NCI-H748 (cell line): ENCODE measurements around the gene TECPR2.
"Not testable (repeated sequence)": the region's sequence is repeated elsewhere in the genome, so short reads cannot be mapped to it uniquely, and the experiment has no call there.

ENCODE experiments used
- DNase-seq: peaks from one replicate; lab custom pipeline; 2025; ENCODE audit not compliant: unreplicated experiment; lab: John Stamatoyannopoulos, UW

TECPR2 gene

DNA sequence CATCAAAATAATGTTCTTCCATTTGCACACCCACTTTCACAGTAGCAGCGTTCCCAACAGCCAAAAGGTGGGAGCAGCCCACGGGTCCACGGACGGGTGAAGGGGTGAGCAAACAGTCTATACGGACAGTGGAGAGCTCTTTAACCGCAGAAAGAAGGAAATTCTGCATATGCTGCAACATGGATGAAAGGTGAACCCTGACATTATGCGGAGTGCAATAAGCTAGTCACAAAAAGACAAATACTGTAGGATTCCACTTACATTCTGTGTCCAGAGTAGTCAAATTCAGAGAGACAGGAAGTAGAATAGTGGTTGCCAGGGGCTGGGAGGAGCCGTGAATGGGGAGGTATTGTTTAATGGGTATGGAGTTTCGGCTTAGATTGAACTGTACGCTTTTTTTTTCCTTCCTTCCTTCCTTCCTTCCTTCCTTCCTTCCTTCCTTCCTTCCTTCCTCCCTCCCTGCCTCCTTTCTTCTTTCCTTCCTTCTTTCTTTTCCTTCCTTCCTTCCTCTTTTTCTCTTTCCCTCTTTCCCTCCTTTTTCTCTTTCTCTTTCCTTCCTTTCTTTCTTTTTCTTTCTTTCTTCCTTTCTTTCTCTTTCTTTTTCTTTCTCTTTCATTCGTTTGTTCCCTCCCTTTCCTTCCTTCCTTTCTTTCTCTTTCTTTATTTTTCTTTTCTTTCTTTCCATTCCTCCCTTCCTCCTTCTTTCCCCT is 162.6 kb downstream of the TECPR2 start:
- peak; percentile 68 for DNase-seq

DNA sequence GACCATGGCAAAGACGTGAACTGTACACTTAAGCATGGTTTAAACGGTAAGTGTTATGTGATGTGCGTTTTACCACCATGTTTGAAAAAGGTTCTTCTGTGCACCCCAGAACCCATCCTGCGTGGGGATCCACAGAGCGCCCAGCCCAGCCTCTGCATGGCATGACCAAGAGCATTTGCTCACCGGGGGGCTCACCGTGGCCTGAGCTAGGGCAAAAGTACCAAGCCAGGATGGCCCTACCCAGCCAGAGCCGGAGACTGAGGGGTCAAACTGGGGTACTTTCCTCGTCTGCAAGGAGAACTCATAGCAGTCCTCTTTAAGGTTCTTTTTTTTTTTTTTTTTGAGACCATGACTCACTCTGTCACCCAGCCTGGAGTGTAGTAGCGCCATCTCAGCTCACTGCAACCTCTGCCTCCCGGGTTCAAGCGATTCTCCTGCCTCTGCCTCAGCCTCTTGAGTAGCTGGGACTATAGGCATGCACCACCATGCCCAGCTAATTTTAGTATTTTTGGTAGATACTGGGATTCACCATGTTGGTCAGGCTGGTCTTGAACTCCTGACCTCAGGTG is 163.3 kb downstream of the TECPR2 start:
- DNase-seq: no peak

DNA sequence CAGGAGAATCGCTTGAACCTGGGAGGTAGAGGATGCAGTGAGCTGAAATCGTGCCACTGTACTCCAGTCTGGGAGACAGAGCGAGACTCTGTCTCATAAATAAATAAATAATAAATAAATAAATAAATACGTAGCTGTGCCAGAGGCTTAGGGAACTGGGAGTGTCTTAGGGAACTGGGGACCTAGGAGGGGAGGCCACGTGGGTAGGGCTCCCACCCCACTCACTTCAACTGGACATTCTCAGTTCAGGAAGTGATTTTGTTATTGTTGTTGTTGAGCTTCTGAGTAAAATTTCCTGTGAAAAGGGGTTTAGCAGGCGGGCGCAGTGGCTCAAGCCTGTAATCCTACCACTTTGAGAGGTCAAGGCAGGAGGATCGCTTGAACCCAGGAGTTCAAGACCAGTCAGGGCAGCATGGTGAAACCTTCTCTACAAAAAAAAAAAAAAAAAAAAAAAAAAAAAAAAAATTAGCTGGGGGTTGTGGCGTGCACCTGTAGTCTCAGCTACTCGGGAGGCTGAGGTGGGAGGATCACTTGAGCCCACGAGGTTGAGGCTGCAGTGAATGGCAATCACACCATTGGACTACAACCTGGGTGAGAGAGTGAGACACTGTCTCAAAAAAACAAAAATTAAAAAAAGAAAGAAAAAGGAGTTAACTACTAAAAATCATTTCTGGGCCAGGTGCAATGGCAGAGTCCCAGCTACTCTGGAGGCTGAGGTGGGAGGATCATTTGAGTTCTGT is 165.9 kb downstream of the TECPR2 start:
- no peak for DNase-seq

DNA sequence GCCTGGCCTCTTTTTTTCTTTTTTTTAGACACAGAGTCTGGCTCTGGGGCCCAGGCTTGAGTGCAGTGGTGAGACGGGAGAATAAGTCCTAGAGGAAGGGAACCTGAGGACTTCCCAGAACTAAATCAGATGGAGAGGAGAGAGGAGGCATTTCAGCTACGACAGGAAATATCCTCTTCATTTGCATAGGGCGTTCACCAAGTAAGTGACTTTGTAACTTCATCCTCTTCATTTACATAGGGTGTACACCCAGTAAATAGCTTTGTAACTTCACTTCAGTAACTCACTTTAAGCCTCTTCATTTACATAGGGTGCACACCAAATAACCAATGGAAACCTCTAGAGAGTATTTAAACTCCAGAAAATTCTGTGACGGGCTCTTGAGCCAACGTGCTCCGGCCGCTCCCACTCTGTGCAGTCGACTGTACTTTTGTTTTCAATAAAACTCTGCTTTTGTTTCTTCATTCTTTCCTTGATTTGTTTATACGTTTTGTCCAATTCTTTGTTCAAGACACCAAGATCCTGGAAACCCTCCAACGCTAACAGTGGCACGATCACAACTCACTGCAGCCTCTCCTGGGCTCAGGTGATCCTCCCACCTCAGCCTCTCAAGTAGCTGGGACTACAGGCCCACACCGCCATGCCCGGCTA is 168.2 kb downstream of the TECPR2 start:
- no peak for DNase-seq

DNA sequence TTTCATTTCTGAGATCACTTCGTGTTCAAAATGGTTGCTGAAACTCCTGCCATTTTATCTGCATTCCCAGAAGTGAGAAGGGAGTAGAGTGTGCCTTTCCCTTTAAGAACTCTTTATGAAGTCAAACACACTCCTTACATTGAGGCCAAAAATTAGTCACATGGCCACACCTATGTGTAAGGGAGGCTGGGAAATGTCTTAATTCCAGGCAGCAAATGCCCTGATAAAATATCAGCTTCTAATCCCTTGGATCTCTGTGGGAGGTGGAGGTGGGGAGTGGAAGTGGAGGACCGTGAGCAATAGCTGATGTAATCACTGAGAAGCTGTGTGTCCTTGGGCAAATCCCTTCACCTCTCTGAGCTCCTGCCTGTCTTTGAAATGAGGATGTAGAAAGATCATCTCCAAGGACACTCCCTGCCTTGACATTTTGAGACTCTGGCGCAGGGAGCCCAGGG is 169.5 kb downstream of the TECPR2 start:
- DNase-seq: no peak

DNA sequence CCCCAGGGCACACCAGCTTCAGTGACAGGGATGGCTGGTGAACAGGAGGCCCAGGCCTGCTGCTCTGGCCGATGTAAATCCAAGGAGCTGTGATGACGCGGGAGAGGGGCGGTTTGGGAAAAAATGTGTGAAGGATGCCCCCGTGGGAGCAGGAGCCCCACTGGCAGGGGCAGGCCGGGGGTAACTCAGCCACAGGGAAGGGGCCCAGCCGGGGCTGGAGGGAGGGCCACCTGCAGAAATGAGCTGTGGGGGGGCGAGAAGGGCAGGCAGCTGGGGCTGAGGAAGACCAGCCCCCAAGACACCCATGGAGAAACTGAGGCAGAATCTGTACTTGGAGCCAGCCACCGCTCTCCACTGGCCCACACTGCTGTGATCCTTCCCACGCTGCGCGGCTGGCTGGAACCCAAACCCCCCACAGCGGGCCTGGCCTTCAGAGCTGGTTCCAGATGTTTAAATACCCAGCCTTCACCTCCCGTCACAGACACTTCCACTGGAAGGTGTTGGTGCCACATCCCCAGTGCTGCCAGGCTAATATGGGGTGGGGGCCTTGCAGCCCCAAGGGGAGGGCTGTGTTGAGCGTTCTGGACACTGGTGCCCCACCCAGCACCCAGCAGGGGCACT is 175.3 kb downstream of the TECPR2 start:
- DNase-seq: no peak

DNA sequence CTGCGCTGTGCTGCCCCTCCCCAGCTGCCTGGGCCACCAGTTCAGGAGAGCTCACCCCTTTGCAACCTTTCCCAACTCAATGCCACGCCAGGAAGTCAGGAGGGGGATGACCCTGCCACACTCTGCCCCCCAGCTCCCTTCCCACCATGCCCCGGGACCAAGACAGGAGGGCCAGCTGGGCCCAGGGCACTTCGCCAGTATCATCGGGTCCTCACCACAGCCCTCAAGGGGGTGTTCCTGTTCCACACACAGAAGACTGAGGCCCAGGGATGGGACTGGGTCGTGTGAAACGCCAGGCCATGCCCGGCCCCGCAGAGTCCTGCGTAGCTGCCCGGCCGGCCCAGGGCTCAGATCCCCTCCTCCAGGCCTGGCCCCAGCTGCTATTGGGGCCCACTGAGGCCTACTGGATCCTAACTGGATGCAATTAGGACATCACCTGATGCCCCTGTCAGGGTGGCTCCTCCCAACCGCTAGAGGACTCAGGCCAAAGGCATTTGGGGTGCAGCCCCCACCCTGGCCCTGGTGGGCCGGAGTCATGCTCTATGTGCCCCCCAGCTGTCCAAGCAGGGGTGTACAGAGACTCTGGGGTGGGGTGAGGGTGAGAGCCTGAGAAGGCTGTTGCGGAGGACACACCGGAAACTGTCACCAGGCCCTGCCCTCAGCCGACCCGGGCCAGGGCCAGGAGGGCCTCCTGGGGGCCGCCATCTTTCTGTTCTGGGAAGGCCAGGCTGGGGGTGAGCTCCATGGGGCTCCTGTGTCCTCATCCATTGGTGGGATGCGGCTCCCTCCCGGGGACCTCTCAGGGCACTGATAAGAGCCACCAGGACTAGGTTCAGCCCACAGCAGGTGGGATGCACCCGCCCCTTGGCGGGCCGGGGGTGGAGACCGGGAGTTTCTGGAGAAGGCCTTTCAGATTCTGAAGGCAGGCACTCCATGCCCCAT is 176.1 kb downstream of the TECPR2 start:
- DNase-seq: no peak

DNA sequence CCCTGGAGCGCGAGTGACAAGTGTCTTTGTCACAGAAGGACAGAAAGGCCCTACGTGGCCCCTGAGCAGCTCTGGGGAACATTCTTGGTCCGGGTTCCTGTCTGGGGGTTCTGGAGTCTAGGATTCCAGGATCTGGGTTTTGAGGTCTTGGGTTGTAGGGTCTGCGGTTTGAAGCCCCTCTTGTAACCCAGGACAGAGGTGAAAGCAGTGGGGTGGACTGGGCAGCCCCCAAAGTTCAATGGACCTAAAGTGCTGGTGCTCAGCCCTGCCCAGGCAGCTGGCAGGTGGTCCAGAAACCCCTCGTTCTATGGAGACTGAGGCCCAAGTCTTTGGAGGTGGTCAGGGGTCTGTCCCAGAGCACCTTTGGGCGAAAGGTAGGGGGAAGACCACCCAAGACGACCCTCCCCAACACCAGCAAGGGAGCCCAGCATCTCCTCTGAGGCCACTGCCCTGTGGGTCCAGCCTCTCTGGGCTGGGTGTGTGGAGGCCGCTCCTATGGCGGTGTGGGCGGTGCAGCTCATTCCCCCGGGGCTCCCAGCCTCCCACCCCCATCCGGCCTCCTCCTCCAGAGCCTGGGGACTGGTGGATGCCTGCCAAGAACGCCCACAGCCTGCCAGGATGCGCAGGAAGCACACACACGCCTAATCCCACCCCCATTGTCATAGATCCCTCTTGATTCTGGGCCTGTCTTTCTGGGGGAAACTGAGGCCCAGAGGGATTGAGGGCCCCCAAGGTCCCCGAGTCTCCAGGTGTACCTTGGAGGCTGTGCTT is 177.0 kb downstream of the TECPR2 start:
- DNase-seq: peak; percentile 24

DNA sequence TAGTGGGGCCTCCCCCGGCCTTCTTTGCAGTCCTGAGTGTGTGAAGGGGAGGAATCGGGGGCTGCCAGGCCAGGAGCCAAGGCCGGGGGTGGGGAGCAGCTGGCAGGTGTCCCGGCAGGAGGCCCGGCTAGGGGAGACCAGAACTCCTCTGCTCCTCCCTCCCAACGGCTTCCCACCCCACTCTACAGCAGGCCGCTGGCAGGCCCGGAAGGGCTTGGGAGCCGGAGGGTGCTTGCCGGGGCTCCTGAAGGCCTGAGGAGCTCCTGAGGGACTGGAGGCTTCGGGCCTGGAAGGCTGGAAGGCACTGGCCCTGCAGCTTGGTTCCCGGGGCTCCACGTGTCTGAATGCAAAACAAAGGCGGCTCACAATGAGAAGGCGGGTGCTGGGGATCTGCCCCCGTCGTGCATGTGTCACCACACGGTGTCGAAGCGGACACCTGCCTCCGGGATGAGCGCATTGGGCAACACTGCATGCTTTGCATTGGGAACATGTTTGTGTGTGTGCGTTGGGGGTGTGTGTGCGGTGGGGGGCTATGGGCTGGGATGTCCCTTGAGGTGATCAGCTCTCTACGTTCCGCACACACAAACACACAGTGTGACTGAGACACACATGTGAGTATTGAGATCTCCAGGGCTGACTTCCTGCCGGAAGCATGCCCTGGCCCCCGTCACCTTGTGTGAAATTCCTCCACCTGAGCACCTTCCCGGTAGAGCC is 177.7 kb downstream of the TECPR2 start:
- no peak for DNase-seq

DNA sequence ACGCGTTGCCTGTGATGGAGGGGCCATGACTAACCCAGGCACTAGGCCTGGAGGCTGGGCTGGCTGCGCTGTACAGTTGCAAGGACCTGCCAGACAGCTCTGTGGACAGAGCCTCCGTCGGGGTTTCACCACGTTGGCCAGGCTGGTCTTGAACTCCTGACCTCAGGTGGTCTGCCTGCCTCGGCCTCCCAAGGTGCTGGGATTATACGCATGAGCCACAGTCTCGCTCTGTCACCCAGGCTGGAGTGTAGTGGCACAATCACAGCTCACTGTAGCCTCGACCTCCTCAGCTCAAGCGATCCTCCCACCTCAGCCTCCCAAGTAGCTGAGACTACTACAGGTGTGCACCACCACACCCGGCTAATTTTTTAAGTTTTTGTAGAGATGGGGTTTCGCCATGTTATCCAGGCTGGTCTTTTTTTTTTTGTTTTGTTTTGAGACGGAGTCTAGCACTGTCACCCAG is 178.3 kb downstream of the TECPR2 start:
- DNase-seq: not testable (repeated sequence)

DNA sequence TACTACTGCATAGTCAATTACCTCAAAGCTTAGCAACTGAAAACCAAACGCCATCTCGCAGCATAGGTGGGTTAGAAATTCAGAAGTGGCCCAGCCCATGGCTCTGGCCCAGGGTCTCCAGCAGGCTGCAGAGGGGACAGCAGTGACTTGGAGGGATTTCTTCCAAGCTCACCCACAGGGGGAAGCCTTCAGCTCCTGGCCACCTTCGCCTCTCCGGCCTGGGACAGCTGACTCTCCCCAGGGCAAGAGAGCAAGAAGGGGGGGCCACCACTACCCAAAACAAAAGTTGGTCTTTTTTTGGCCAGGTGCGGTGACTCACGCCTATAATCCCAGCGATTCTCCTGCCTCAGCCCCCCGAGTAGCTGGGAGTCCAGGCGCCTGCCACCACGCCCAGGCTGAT is 179.0 kb downstream of the TECPR2 start:
- no peak for DNase-seq

DNA sequence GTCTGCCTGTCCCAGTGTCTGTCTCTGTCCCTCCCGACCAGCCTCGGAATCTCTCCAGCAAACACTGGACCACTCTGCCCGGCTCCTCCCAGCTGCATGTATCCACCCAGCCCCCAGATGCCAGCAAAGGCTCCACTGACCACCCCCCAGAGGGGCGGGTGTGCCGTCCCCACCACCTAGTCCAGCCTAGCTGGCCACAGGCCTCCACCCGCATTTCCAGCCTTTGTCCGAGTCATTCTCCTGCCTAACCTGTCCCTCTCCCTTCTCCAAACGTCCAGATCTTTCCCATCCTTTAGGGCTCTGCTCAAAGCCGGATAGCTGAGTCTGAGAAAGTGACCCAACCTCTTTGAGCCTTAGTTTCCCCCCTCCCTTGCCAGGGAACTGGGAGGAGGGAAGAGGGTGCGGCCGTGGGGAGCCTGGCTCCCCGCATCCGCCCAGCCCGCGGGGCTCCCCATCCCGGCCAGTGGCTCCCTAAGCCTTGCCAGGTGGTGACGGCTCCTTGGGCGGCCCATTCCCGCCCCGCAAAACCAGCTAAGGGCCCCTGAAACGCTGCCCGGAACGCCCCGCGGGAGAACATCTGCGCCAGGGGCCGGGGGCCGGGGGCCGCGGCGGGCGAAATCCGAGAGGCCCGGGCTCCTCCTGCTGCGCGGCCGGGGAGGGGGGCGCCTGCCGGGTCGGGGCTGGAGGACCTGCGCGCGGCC is 181.5 kb downstream of the TECPR2 start:
- DNase-seq: no peak

DNA sequence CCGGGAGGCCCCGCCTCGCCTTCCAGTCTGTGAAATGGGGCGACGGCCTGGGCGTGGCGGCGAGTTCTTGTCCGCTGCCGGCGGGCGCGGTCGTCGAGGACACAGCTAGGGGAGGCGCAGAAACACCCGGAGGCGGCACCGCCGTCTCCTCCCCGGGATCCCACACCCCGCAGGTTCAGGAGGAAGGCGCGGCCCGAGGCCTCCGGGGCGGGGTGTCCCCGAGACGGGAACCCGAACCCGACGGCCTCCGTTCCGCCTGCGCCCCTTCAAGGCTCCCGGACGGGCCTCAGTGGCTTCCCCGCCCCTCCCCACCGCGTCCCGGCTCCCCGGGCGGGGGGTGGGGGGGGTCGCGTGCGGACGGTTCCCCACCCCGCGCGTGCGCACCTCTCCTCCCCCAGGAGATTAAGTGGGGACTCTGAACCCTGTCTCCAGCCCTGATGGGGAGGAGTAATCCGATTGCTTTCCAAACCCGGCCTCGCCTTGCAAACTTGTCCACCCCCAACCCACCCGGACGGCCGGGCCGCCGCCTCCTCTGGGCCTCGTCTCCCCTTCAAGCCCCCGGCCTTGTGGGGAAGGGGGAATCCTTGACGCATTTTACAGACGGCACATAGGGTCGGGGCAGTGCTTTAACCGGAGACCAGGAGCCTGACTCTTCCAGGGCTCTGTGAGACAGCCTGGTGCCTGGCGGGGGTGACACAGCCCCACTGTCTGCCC is 182.2 kb downstream of the TECPR2 start:
- DNase-seq: peak; percentile 26

DNA sequence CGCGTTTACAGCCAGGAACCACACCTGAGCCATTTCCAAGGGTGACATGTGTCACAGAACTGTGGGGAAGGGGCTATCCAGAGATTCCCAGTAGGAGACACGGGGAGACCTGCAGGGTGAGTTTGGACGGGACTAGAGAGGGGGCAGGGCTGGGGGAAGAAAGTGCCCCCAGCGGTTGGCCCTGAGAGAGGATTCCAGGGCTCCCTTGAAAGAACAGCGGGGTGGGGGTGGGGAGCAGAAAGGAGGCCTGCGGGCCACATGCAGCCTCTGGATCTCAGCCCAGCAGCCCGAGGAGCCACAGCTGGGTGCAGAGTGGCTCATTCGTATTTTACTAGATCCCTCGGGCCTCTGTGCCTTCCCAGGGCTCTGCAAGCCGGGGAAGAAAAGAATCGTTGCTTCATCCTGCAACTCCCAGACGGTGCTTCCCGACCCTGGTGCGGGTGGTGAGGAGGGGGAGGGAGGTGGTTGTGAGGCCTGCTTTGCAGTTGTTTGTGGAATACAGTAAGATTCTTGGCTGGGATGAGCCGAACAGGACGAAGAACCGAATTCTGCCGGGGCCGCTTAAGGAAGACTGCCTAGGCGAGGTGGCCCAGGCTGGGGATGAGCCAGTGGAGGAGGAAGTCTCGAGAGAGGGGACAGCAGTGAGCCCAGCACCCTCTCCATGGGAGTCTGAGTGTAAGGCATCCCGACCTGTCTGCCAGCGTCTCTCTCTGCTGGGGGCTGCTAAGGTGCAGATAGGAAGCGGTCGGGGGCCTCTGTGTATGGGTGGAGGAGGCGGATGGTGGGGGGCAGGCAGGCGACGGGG is 182.9 kb downstream of the TECPR2 start:
- no peak for DNase-seq

DNA sequence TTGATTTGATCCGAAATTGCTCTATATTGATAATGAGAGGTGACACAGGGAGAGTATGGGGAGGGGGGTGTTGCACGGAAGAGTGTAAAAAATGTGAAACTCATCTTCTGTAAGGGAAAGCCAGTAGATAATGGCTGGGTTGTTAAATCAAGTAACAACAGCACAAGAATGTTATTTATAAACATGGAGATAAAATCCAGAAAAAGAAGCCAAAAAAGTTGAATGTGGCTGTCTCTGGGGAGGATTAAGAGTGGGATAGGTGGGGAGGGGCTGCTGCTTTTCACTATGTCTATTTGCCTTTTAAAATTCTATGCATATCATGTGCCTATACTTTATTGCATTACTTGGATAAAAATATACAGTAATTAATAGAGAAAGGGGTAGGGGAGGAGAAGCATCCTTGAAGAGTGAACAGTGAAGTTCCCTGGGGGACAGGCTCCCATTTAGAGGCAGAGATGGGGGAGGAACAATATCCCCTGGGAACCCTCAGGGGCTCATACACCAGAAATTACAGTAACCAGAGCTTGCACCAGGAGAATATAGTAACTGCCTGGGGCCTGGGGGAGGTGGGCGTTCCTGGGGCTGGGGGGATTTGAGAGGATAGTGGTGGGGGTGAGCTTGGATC is 186.0 kb downstream of the TECPR2 start:
- no peak for DNase-seq

DNA sequence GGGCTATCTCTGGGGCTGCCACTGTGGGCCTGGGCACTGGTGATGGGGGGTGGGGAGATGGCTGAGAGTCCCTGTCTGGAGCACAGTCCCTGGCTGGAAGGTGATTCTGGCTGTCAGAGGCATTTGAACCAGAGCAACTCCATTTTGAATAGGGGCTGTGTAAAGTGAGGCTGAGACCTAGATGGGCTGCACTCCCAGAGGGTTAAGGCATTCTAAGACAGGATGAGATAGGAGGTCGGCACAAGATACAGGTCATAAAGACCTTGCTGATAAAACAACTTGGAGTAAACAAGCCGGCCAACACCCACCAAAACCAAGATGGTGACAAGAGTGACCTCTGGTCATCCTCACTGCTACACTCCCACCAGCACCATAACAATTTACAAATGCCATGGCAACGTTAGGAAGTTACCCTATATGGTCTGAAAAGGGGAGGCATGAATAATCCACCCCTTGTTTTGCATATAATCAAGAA is 188.2 kb downstream of the TECPR2 start:
- not testable (repeated sequence) for DNase-seq
